ENCODE results near the gene CLK4.

The CLK4 gene

GRCh38 chr5:178564397-178564796 is 62.5 kb downstream of the CLK4 start:
- Histone ChIP-seq H3K4me3 (ENCODE audit: low read length) (no peak overlapping the region), H3K27me3 (ENCODE audit: insufficient read depth, low read length) (no peaks in the 10 kb centered on the region)

GRCh38 chr5:178563621-178564020 is 63.2 kb downstream of the CLK4 start:
- Histone ChIP-seq H3K36me3 (ENCODE audit: insufficient read depth, low read length) (no peaks in the 10 kb centered on the region), H3K9ac (ENCODE audit: low read depth, low read length) (no peak overlapping the region), H3K4me1 (ENCODE audit: insufficient read depth, low read length) (peaks cover 33% of the 10 kb centered on the region), H3K4me3 (ENCODE audit: low read length) (no peak overlapping the region), H3K27me3 (ENCODE audit: insufficient read depth, low read length) (no peaks in the 10 kb centered on the region), H3K9me3 (ENCODE audit: insufficient read depth, low read depth, low read length) (no peaks in the 10 kb centered on the region), H3K27ac (ENCODE audit: low read depth, low read length) (peak overlapping the region; percentile 73; the same call in 1 of the 2 replicates)
- 81% methylated on average over 8 of the region's 8 CpGs for WGBS

More at GRCh38 chr5:178564397-178564796, 62.5 kb downstream of the CLK4 start:
- H3K4me1 ChIP-seq (ENCODE audit: insufficient read depth, low read length): peaks cover 33% of the 10 kb centered on the region
- no peaks in the 10 kb centered on the region for H3K9me3 ChIP-seq (ENCODE audit: insufficient read depth, low read depth, low read length)
- no peak overlapping the region for H3K9ac ChIP-seq (ENCODE audit: low read depth, low read length)
- 12% methylated on average over 4 of the region's 4 CpGs for WGBS
- H3K36me3 ChIP-seq (ENCODE audit: insufficient read depth, low read length): no peaks in the 10 kb centered on the region
- peak overlapping the region; percentile 73; the same call in 1 of the 2 replicates for H3K27ac ChIP-seq (ENCODE audit: low read depth, low read length)

GRCh38 chr5:178561746-178562264 is 65.0 kb downstream of the CLK4 start:
- no peak overlapping the region for H3K4me3 ChIP-seq (ENCODE audit: low read length)
- H3K9me3 ChIP-seq (ENCODE audit: insufficient read depth, low read depth, low read length): no peaks in the 10 kb centered on the region
- WGBS: 92% methylated on average over 23 of the region's 23 CpGs
- H3K4me1 ChIP-seq (ENCODE audit: insufficient read depth, low read length): peaks cover 33% of the 10 kb centered on the region
- no peak overlapping the region for H3K9ac ChIP-seq (ENCODE audit: low read depth, low read length)
- no peak overlapping the region for H3K27ac ChIP-seq (ENCODE audit: low read depth, low read length)
- H3K27me3 ChIP-seq (ENCODE audit: insufficient read depth, low read length): no peaks in the 10 kb centered on the region
- no peaks in the 10 kb centered on the region for H3K36me3 ChIP-seq (ENCODE audit: insufficient read depth, low read length)

GRCh38 chr5:178560911-178561310 is 65.9 kb downstream of the CLK4 start:
- Histone ChIP-seq H3K27ac (ENCODE audit: low read depth, low read length) (peak overlapping the region; percentile 6; the same call in 1 of the 2 replicates), H3K4me1 (ENCODE audit: insufficient read depth, low read length) (peaks cover 33% of the 10 kb centered on the region), H3K27me3 (ENCODE audit: insufficient read depth, low read length) (no peaks in the 10 kb centered on the region), H3K4me3 (ENCODE audit: low read length) (no peak overlapping the region), H3K36me3 (ENCODE audit: insufficient read depth, low read length) (no peaks in the 10 kb centered on the region), H3K9ac (ENCODE audit: low read depth, low read length) (no peak overlapping the region), H3K9me3 (ENCODE audit: insufficient read depth, low read depth, low read length) (no peaks in the 10 kb centered on the region)
- 25% methylated on average over 7 of the region's 7 CpGs for WGBS

- WGBS: 93% methylated on average over 11 of the region's 11 CpGs
- H3K9ac ChIP-seq (ENCODE audit: low read depth, low read length): no peak overlapping the region
- no peaks in the 10 kb centered on the region for H3K9me3 ChIP-seq (ENCODE audit: insufficient read depth, low read depth, low read length)
- peaks cover 19% of the 10 kb centered on the region for H3K4me1 ChIP-seq (ENCODE audit: insufficient read depth, low read length)
- no peaks in the 10 kb centered on the region for H3K36me3 ChIP-seq (ENCODE audit: insufficient read depth, low read length)
- H3K27ac ChIP-seq (ENCODE audit: low read depth, low read length): no peak overlapping the region
- 0 out of 2 replicates have a peak, but pooled peaks cover 6% of the 10 kb centered on the region for H3K27me3 ChIP-seq (ENCODE audit: insufficient read depth, low read length)
- H3K4me3 ChIP-seq (ENCODE audit: low read length): no peak overlapping the region
Measured at GRCh38 chr5:178557416-178557815, 69.4 kb downstream of the CLK4 start.

GRCh38 chr5:178555771-178556211 is 71.1 kb downstream of the CLK4 start:
- H3K9me3 ChIP-seq (ENCODE audit: insufficient read depth, low read depth, low read length): no peaks in the 10 kb centered on the region
- H3K27ac ChIP-seq (ENCODE audit: low read depth, low read length): peak overlapping the region; percentile 72; the same call in 1 of the 2 replicates
- peaks cover 10% of the 10 kb centered on the region for H3K4me1 ChIP-seq (ENCODE audit: insufficient read depth, low read length)
- no peak overlapping the region for H3K4me3 ChIP-seq (ENCODE audit: low read length)
- WGBS: 39% methylated on average over 14 of the region's 14 CpGs
- 0 out of 2 replicates have a peak, but pooled peaks cover 6% of the 10 kb centered on the region for H3K27me3 ChIP-seq (ENCODE audit: insufficient read depth, low read length)
- no peak overlapping the region for H3K9ac ChIP-seq (ENCODE audit: low read depth, low read length)
- H3K36me3 ChIP-seq (ENCODE audit: insufficient read depth, low read length): no peaks in the 10 kb centered on the region

- 0 out of 2 replicates have a peak, but pooled peaks cover 6% of the 10 kb centered on the region for H3K27me3 ChIP-seq (ENCODE audit: insufficient read depth, low read length)
- H3K4me3 ChIP-seq (ENCODE audit: low read length): no peak overlapping the region
- no peaks in the 10 kb centered on the region for H3K36me3 ChIP-seq (ENCODE audit: insufficient read depth, low read length)
- H3K27ac ChIP-seq (ENCODE audit: low read depth, low read length): no peak overlapping the region
- H3K9ac ChIP-seq (ENCODE audit: low read depth, low read length): no peak overlapping the region
- WGBS: 91% methylated on average over 7 of the region's 7 CpGs
- no peaks in the 10 kb centered on the region for H3K9me3 ChIP-seq (ENCODE audit: insufficient read depth, low read depth, low read length)
- peaks cover 6% of the 10 kb centered on the region for H3K4me1 ChIP-seq (ENCODE audit: insufficient read depth, low read length)
Measured at GRCh38 chr5:178555005-178555404, 71.8 kb downstream of the CLK4 start.

GRCh38 chr5:178554311-178554710 is 72.5 kb downstream of the CLK4 start:
- H3K27me3 ChIP-seq (ENCODE audit: insufficient read depth, low read length): 0 out of 2 replicates have a peak, but pooled peaks cover 6% of the 10 kb centered on the region
- H3K36me3 ChIP-seq (ENCODE audit: insufficient read depth, low read length): no peaks in the 10 kb centered on the region
- H3K9me3 ChIP-seq (ENCODE audit: insufficient read depth, low read depth, low read length): no peaks in the 10 kb centered on the region
- no peak overlapping the region for H3K4me3 ChIP-seq (ENCODE audit: low read length)
- H3K27ac ChIP-seq (ENCODE audit: low read depth, low read length): no peak overlapping the region
- H3K4me1 ChIP-seq (ENCODE audit: insufficient read depth, low read length): peaks cover 6% of the 10 kb centered on the region
- 96% methylated on average over 11 of the region's 11 CpGs for WGBS
- no peak overlapping the region for H3K9ac ChIP-seq (ENCODE audit: low read depth, low read length)

- Histone ChIP-seq H3K9ac (ENCODE audit: low read depth, low read length) (no peak overlapping the region), H3K36me3 (ENCODE audit: insufficient read depth, low read length) (no peaks in the 10 kb centered on the region), H3K4me3 (ENCODE audit: low read length) (no peak overlapping the region), H3K9me3 (ENCODE audit: insufficient read depth, low read depth, low read length) (no peaks in the 10 kb centered on the region), H3K27ac (ENCODE audit: low read depth, low read length) (no peak overlapping the region), H3K4me1 (ENCODE audit: insufficient read depth, low read length) (peaks cover 6% of the 10 kb centered on the region), H3K27me3 (ENCODE audit: insufficient read depth, low read length) (0 out of 2 replicates have a peak, but pooled peaks cover 6% of the 10 kb centered on the region)
- WGBS: 94% methylated on average over 13 of the region's 13 CpGs
Measured at GRCh38 chr5:178553517-178553916, 73.3 kb downstream of the CLK4 start.
